Cardiac muscle cell (in vitro differentiated cells and primary cell): ENCODE measurements around the gene PNMT. TPM values are rescaled to one million over a fixed set of nuclear protein-coding genes. Genes with fewer than 3 reads are reported as not detected.

Source experiments
- DNase-seq, 2 donors: peaks; one replicate each; pipeline versions ENCODE4 v3.0.0 to v3.0.0-alpha.2; 2010 to 2017; ENCODE audit warnings: low read depth in 1 of 2, low spot score in 1 of 2
- H3K27ac ChIP-seq: fragments of 200-600 bp; sonication (generic); 2 replicates; pipeline ENCODE4 v1.5.1; 2016
- H3K27me3 ChIP-seq: fragments of 200-600 bp; sonication (generic); 2 replicates; pipeline ENCODE4 v1.6.0; 2016; ENCODE audit warnings: control low read depth
- H3K36me3 ChIP-seq: fragments of 200-600 bp; sonication (generic); 2 replicates; pipeline ENCODE4 v1.5.1; 2016; ENCODE audit warnings: control low read depth
- H3K4me1 ChIP-seq: fragments of 200-600 bp; sonication (generic); 2 replicates; pipeline ENCODE4 v1.8.1; 2017; ENCODE audit warnings: low read depth, mild to moderate bottlenecking, mixed run types
- H3K4me3 ChIP-seq: fragments of 200-600 bp; sonication (generic); 2 replicates; pipeline ENCODE4 v1.5.1; 2016; ENCODE audit warnings: mild to moderate bottlenecking
- H3K9me3 ChIP-seq: fragments of 200-600 bp; sonication (generic); 2 replicates; pipeline ENCODE4 v1.5.1; 2017; ENCODE audit warnings: low read depth, mild to moderate bottlenecking, control low read depth
- CTCF ChIP-seq: IDR thresholded peaks from 2 replicates; pipeline ENCODE4 v1.5.1; 2012; ENCODE audit warnings: low read depth, mild to moderate bottlenecking, low read length
- polyA plus RNA-seq: library from polyadenylated mRNA; unstranded; fragments of >200 nt; fragmentation: Nextera tagmentation; extraction: Ambion mirVana; gene quantifications from 2 replicates; pipeline ENCODE4 v1.2.1, GENCODE V29; 2016
- total RNA-seq: library from RNA; depleted of rRNA; stranded (reverse); fragments of >200 nt; gene quantifications from 2 replicates; pipeline ENCODE4 v1.2.3, GENCODE V29; 2016

The PNMT gene
- total and polyA plus RNA-seq, 2 experiments from 2014 or later = 14.7 to 27.2 TPM

GRCh38 chr17:39665642-39666224 lies 2.5 kb upstream of the PNMT start:
- peak overlapping the region; percentile 19 for H3K4me3 ChIP-seq
- no peaks in the 10 kb centered on the region for H3K9me3 ChIP-seq
- peaks cover 49% of the 10 kb centered on the region for H3K4me1 ChIP-seq
- no peaks in the 10 kb centered on the region for H3K27me3 ChIP-seq
- TF ChIP-seq CTCF = no peak
- DNase-seq = no peak
- peaks cover under 1% of the 10 kb centered on the region for H3K36me3 ChIP-seq
- H3K27ac ChIP-seq = peak overlapping the region; percentile 86

GRCh38 chr17:39666231-39666600 lies 2.0 kb upstream of the PNMT start:
- H3K4me3 ChIP-seq = no peak overlapping the region
- H3K9me3 ChIP-seq = no peaks in the 10 kb centered on the region
- no peak for DNase-seq
- peak overlapping the region; percentile 86 for H3K27ac ChIP-seq
- no peak for TF ChIP-seq CTCF
- H3K36me3 ChIP-seq = no peaks in the 10 kb centered on the region
- H3K27me3 ChIP-seq = no peaks in the 10 kb centered on the region
- peaks cover 49% of the 10 kb centered on the region for H3K4me1 ChIP-seq

- H3K27me3 ChIP-seq = no peaks in the 10 kb centered on the region
- no peaks in the 10 kb centered on the region for H3K9me3 ChIP-seq
- H3K36me3 ChIP-seq = no peaks in the 10 kb centered on the region
- no peak for DNase-seq
- peaks cover 49% of the 10 kb centered on the region for H3K4me1 ChIP-seq
- H3K27ac ChIP-seq = peak overlapping the region; percentile 86
- no peak for TF ChIP-seq CTCF
- peak overlapping the region; percentile 36 for H3K4me3 ChIP-seq
Measured at GRCh38 chr17:39666601-39667261, 1.5 kb upstream of the PNMT start.

GRCh38 chr17:39667262-39667944 lies 850 bp upstream of the PNMT start:
- Histone ChIP-seq H3K9me3 (no peaks in the 10 kb centered on the region), H3K4me3 (peak overlapping the region; percentile 36), H3K27me3 (no peaks in the 10 kb centered on the region), H3K4me1 (peaks cover 49% of the 10 kb centered on the region), H3K36me3 (no peaks in the 10 kb centered on the region), H3K27ac (peak overlapping the region; percentile 86)
- peak in 1 of 2 donors; percentile 52 for DNase-seq
- no peak for TF ChIP-seq CTCF

- TF ChIP-seq CTCF = no peak
- Histone ChIP-seq H3K9me3 (no peaks in the 10 kb centered on the region), H3K4me3 (no peak overlapping the region), H3K36me3 (no peaks in the 10 kb centered on the region), H3K4me1 (peaks cover 39% of the 10 kb centered on the region), H3K27ac (no peak overlapping the region), H3K27me3 (no peaks in the 10 kb centered on the region)
- DNase-seq = no peak
Measured at GRCh38 chr17:39669897-39670735, 1.9 kb downstream of the PNMT start.
